Measurements from ENCODE around the gene SH3YL1. TPM values are rescaled to one million over a fixed set of nuclear protein-coding genes. Genes with fewer than 3 reads are reported as not detected.
"Not testable (repeated sequence)": the region's sequence is repeated elsewhere in the genome, so short reads cannot be mapped to it uniquely, and the experiment has no call there.

The SH3YL1 gene
- polyA plus RNA-seq, 2 of the 4 experiments (the other 2 are of a cell fraction), result 12.8 to 23.9 TPM

- no peak overlapping the region for H3K4me2 ChIP-seq
Observed at GRCh38 chr2:175880-176820, 87.7 kb downstream of the SH3YL1 start.

DNA sequence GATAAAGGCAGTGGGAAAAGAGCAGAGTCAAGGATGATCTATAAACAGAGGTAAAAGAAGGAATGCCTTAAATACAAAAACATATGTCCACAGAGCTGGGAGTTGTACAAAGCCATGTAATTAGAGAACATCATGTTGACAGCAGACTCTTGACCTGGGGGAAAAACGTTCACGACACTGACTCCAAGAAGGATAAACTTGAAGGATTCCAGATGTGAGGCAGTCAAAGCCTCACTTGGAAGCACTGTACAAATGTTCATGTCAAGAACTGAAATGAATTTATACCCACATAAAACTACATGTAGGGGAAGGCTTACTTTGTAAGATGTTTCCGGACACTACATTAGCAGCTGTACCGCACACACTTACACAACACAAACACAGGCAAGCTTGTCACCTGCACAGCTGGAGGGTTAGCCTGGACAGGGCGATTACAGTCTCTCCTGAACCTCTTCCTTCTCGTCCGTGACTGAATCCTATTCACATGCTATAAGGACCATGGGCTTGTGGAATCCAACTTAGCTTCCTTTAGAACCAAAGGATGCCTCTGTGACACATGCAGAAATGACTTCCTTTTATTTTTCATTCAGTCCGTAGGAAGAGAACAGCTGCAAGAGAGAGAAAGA lies 88.6 kb downstream of the SH3YL1 start:
- TF ChIP-seq RNF2 (IDR thresholded peaks at IDR 0.05; ENCODE audit: borderline replicate concordance, low read depth), result no peak
- no peak for TF ChIP-seq JUN (IDR thresholded peaks at IDR 0.05)
- no peak for TF ChIP-seq CEBPB (IDR thresholded peaks at IDR 0.05)
- no peak for TF ChIP-seq ESRRA (IDR thresholded peaks at IDR 0.05; ENCODE audit: borderline replicate concordance, low read length)
- TF ChIP-seq, protein P1, sequence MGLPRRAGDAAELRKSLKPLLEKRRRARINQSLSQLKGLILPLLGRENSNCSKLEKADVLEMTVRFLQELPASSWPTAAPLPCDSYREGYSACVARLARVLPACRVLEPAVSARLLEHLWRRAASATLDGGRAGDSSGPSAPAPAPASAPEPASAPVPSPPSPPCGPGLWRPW (IDR thresholded peaks at IDR 0.05), result no peak
- TF ChIP-seq KDM5A (IDR thresholded peaks at IDR 0.05), result no peak
- TF ChIP-seq, protein P2, sequence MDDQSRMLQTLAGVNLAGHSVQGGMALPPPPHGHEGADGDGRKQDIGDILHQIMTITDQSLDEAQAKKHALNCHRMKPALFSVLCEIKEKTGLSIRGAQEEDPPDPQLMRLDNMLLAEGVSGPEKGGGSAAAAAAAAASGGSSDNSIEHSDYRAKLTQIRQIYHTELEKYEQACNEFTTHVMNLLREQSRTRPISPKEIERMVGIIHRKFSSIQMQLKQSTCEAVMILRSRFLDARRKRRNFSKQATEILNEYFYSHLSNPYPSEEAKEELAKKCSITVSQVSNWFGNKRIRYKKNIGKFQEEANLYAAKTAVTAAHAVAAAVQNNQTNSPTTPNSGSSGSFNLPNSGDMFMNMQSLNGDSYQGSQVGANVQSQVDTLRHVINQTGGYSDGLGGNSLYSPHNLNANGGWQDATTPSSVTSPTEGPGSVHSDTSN (IDR thresholded peaks at IDR 0.05), result no peak
- no peak for TF ChIP-seq RFX5 (IDR thresholded peaks at IDR 0.05)
- TF ChIP-seq ATOH8 (CRISPR knock-in tag; IDR thresholded peaks at IDR 0.05; ENCODE audit: low read depth), result no peak
- no peak for TF ChIP-seq NFE2L2 (conservative IDR thresholded peaks at IDR 0.05; ENCODE audit: low read length)
- TF ChIP-seq MYC (IDR thresholded peaks at IDR 0.05; ENCODE audit: borderline replicate concordance, low read length), result no peak
- TF ChIP-seq JUNB (IDR thresholded peaks at IDR 0.05), result no peak
- TF ChIP-seq BHLHE40 (IDR thresholded peaks at IDR 0.05; ENCODE audit: low read depth, low read length), result no peak
- no peak for TF ChIP-seq EHF (CRISPR knock-in tag; IDR thresholded peaks at IDR 0.05)
- TF ChIP-seq RAD21 (conservative IDR thresholded peaks at IDR 0.05 in 1 of 2, IDR thresholded peaks at IDR 0.05 in 1 of 2), result no peak
- TF ChIP-seq HOXB5 (CRISPR knock-in tag; IDR thresholded peaks at IDR 0.05), result no peak
- no peak for TF ChIP-seq HDAC2 (IDR thresholded peaks at IDR 0.05)
- ATAC-seq (no peak), DNase-seq (ENCODE audit: low read depth in 1 of 2, low spot score in 1 of 2) (no peak), FAIRE-seq (no peak)
- Histone ChIP-seq H3K9me3 (no peaks in the 10 kb centered on the region), H3K4me3 (no peak overlapping the region), H3K4me1 (no peaks in the 10 kb centered on the region), H3K4me2 (no peak overlapping the region), H3K27ac (no peak overlapping the region)
- ChIA-PET POLR2A (no interaction called here), CTCF (no interaction called here)
- 22% methylated on average over 8 of the region's 8 CpGs for WGBS (ENCODE audit: missing lambda C conversion rate)

More at GRCh38 chr2:175880-176820, 87.7 kb downstream of the SH3YL1 start:
- Histone ChIP-seq H3K4me1 (no peaks in the 10 kb centered on the region), H3K9me3 (no peaks in the 10 kb centered on the region), H3K27ac (no peak overlapping the region), H3K4me3 (no peak overlapping the region)
- ATAC-seq (no peak), DNase-seq (ENCODE audit: low read depth in 1 of 2, low spot score in 1 of 2) (no peak), FAIRE-seq (no peak)
- CTCF ChIA-PET, result interaction anchor here (0.6 to 1.5 kb wide), 2 partner anchors 34 to 462 kb away, joined by 3 to 4 read pairs; no protein-coding TSS in a partner anchor
- no peak for TF ChIP-seq FOSB (CRISPR knock-in tag; IDR thresholded peaks at IDR 0.05)
- POLR2A ChIA-PET, result no interaction called here
- WGBS (ENCODE audit: missing lambda C conversion rate), result 17% methylated on average over 16 of the region's 16 CpGs

GRCh38 chr2:172120-172519 lies 91.7 kb downstream of the SH3YL1 start:
- H3K4me2 ChIP-seq, H3K9me3 ChIP-seq, H3K4me3 ChIP-seq, FAIRE-seq, H3K4me1 ChIP-seq, H3K27ac ChIP-seq, POLR2A ChIA-PET: not testable (repeated sequence)
- ATAC-seq, result peak; percentile 82 to 91; a peak in 5 of 6 replicates
- CTCF ChIA-PET, result interaction anchor here (2.9 kb wide), 1 partner anchor 118 kb away, joined by 7 read pairs; no protein-coding TSS in a partner anchor
- 26% methylated on average over 9 of the region's 9 CpGs for WGBS (ENCODE audit: missing lambda C conversion rate)
- TF ChIP-seq RAD21 (conservative IDR thresholded peaks at IDR 0.05 in 1 of 2, IDR thresholded peaks at IDR 0.05 in 1 of 2), result peak in 1 of 2 experiments; percentile 46; a peak in 2 of 5 replicates
- TF ChIP-seq SMC3 (IDR thresholded peaks at IDR 0.05), result peak; percentile 28; the same call in 1 of the 3 replicates
- DNase-seq (ENCODE audit: low read depth in 1 of 2, low spot score in 1 of 2), result peak in 1 of 2 experiments; percentile 39
